CD4-positive, CD25-positive, alpha-beta regulatory T cell (primary cell): ENCODE results near the gene RTN4RL1. TPM values are rescaled to one million over a fixed set of nuclear protein-coding genes. Genes with fewer than 3 reads are reported as not detected.

ENCODE experiments used
- ATAC-seq, 2 donors: fragments of 150-1000 bp; cut with Tn5 transposase; one replicate each; pipeline ENCODE4 v1.10.0; 2021; ENCODE audit warnings: low read depth in 2 of 2, moderate number of reproducible peaks in 2 of 2, moderate library complexity in 1 of 2
- DNase-seq, 3 donors: peaks; one replicate each; pipeline versions ENCODE4 v3.0.0 to v3.0.0-alpha.2; 2012 to 2022; ENCODE audit warnings: mixed read lengths in 1 of 3
- H3K27ac ChIP-seq: one replicate; pipeline ENCODE4 v1.7.0; 2013; ENCODE audit warnings: mild to moderate bottlenecking, low read length; ENCODE audit not compliant: insufficient read depth, poor library complexity, severe bottlenecking
- H3K27me3 ChIP-seq: one replicate; pipeline ENCODE4 v1.7.0; 2013; ENCODE audit warnings: low read length; ENCODE audit not compliant: control insufficient read depth, insufficient read depth
- H3K36me3 ChIP-seq: one replicate; pipeline ENCODE4 v1.7.0; 2013; ENCODE audit warnings: mild to moderate bottlenecking, low read length, moderate library complexity; ENCODE audit not compliant: control insufficient read depth, insufficient read depth
- H3K4me1 ChIP-seq: 2 replicates; pipeline ENCODE4 v1.7.0; 2013; ENCODE audit warnings: mild to moderate bottlenecking, low read length; ENCODE audit not compliant: insufficient read depth, control insufficient read depth, poor library complexity, severe bottlenecking
- H3K4me3 ChIP-seq: one replicate; pipeline ENCODE4 v1.7.0; 2013; ENCODE audit warnings: low read depth, mild to moderate bottlenecking, low read length, moderate library complexity
- H3K9me3 ChIP-seq, 2 experiments: 1 replicate in 1 of 2; 2 replicates in 1 of 2; pipeline ENCODE4 v1.7.0; 2013; ENCODE audit warnings: low read length in 2 of 2, mild to moderate bottlenecking in 1 of 2, moderate library complexity in 1 of 2; ENCODE audit not compliant: control insufficient read depth in 2 of 2
- H3K27ac Mint-ChIP-seq, 3 donors: one replicate each; pipeline ENCODE4 v1.8.0; 2020 to 2022; ENCODE audit warnings: mild to moderate bottlenecking in 3 of 3, mixed read lengths in 3 of 3, moderate library complexity in 2 of 3
- H3K27me3 Mint-ChIP-seq: one replicate; pipeline ENCODE4 v1.8.0; 2022; ENCODE audit warnings: mild to moderate bottlenecking, mixed read lengths
- H3K36me3 Mint-ChIP-seq: one replicate; pipeline ENCODE4 v1.8.0; 2020; ENCODE audit warnings: mixed read lengths
- H3K4me1 Mint-ChIP-seq, 4 donors: one replicate each; pipeline ENCODE4 v1.8.0; 2020 to 2022; ENCODE audit warnings: mixed read lengths in 4 of 4, mild to moderate bottlenecking in 1 of 4
- H3K4me3 Mint-ChIP-seq, 4 donors: one replicate each; pipeline ENCODE4 v1.8.0; 2020 to 2022; ENCODE audit warnings: mild to moderate bottlenecking in 4 of 4, mixed read lengths in 4 of 4, moderate library complexity in 3 of 4
- H3K9me3 Mint-ChIP-seq, 7 donors: one replicate each; pipeline ENCODE4 v1.8.0; 2020 to 2022; ENCODE audit warnings: mixed read lengths in 7 of 7, mild to moderate bottlenecking in 3 of 7, moderate library complexity in 2 of 7
- polyA plus RNA-seq, 4 donors: library from polyadenylated mRNA; unstranded; fragments of 300-500 nt; fragmentation: Illumina TruSeq; gene quantifications; one replicate each; pipeline ENCODE4 v1.2.3, GENCODE V29; 2021
- total RNA-seq: library from RNA; stranded (reverse); gene quantifications from one replicate; pipeline ENCODE4 v1.2.3, GENCODE V29; 2022

The RTN4RL1 gene
- total and polyA plus RNA-seq, 5 donors from 2014 or later: 0.14 to 0.35 (median 0.28) TPM; not detected in 2

GRCh38 chr17:2062571-2063183, 37.5 kb upstream of the RTN4RL1 start:
- peaks cover 48% of the 10 kb centered on the region for H3K36me3 ChIP-seq
- Mint-ChIP-seq H3K36me3 (peaks cover 60% of the 10 kb centered on the region), H3K4me1 (peaks cover 0 to 11% (median 3%) of the 10 kb centered on the region in 4 donors), H3K4me3 (no peak overlapping the region), H3K27me3 (peaks cover 25% of the 10 kb centered on the region), H3K27ac (no peak overlapping the region), H3K9me3 (peaks cover 0 to 1% (median 0%) of the 10 kb centered on the region in 7 donors)
- H3K4me3 ChIP-seq: no peak overlapping the region
- DNase-seq (no peak), ATAC-seq (no peak)
- peaks cover 12% of the 10 kb centered on the region for H3K4me1 ChIP-seq
- H3K27me3 ChIP-seq: no peaks in the 10 kb centered on the region
- H3K9me3 ChIP-seq: no peaks in the 10 kb centered on the region
- no peak overlapping the region for H3K27ac ChIP-seq

GRCh38 chr17:2061441-2061958, 36.4 kb upstream of the RTN4RL1 start:
- Mint-ChIP-seq H3K27ac (no peak overlapping the region), H3K27me3 (peaks cover 25% of the 10 kb centered on the region)
- no peak for DNase-seq

GRCh38 chr17:2060681-2061440, 35.7 kb upstream of the RTN4RL1 start:
- Histone ChIP-seq H3K9me3 (no peaks in the 10 kb centered on the region), H3K27me3 (no peaks in the 10 kb centered on the region), H3K27ac (no peak overlapping the region), H3K4me3 (no peak overlapping the region), H3K36me3 (peaks cover 30% of the 10 kb centered on the region), H3K4me1 (peaks cover 29% of the 10 kb centered on the region)
- DNase-seq (no peak), ATAC-seq (no peak)
- Mint-ChIP-seq H3K27ac (no peak overlapping the region), H3K4me3 (peak overlapping the region in 1 of 4 donors; percentile 77), H3K9me3 (peaks cover 0 to 1% (median 0%) of the 10 kb centered on the region in 7 donors), H3K27me3 (peaks cover 25% of the 10 kb centered on the region), H3K36me3 (peaks cover 48% of the 10 kb centered on the region), H3K4me1 (peaks cover 0 to 13% (median 3%) of the 10 kb centered on the region in 4 donors)

More at GRCh38 chr17:2061441-2061958, 36.4 kb upstream of the RTN4RL1 start:
- Histone ChIP-seq H3K27me3 (no peaks in the 10 kb centered on the region), H3K27ac (no peak overlapping the region), H3K36me3 (peaks cover 36% of the 10 kb centered on the region), H3K4me3 (no peak overlapping the region), H3K4me1 (peaks cover 23% of the 10 kb centered on the region), H3K9me3 (no peaks in the 10 kb centered on the region)
- Mint-ChIP-seq H3K36me3 (peaks cover 53% of the 10 kb centered on the region), H3K4me3 (peak overlapping the region in 1 of 4 donors; percentile 52), H3K9me3 (peaks cover 0 to 1% (median 0%) of the 10 kb centered on the region in 7 donors), H3K4me1 (peaks cover 0 to 13% (median 3%) of the 10 kb centered on the region in 4 donors)
- ATAC-seq: no peak

GRCh38 chr17:2060385-2060658, 35.2 kb upstream of the RTN4RL1 start:
- Mint-ChIP-seq H3K27me3 (peaks cover 25% of the 10 kb centered on the region), H3K9me3 (peaks cover 0 to 1% (median 0%) of the 10 kb centered on the region in 7 donors), H3K4me3 (peak overlapping the region in 1 of 4 donors; percentile 77), H3K36me3 (peaks cover 43% of the 10 kb centered on the region), H3K27ac (no peak overlapping the region), H3K4me1 (peaks cover 0 to 13% (median 3%) of the 10 kb centered on the region in 4 donors)
- Histone ChIP-seq H3K4me3 (no peak overlapping the region), H3K36me3 (peaks cover 26% of the 10 kb centered on the region), H3K9me3 (no peaks in the 10 kb centered on the region), H3K4me1 (peaks cover 33% of the 10 kb centered on the region), H3K27ac (no peak overlapping the region), H3K27me3 (no peaks in the 10 kb centered on the region)
- DNase-seq: no peak
- ATAC-seq: no peak

GRCh38 chr17:2059547-2060384, 34.6 kb upstream of the RTN4RL1 start:
- Histone ChIP-seq H3K27me3 (no peaks in the 10 kb centered on the region), H3K36me3 (peaks cover 22% of the 10 kb centered on the region), H3K27ac (no peak overlapping the region), H3K4me1 (peaks cover 39% of the 10 kb centered on the region), H3K4me3 (no peak overlapping the region), H3K9me3 (no peaks in the 10 kb centered on the region)
- ATAC-seq (no peak), DNase-seq (no peak)
- H3K9me3 Mint-ChIP-seq: peaks cover 0 to 1% (median 0%) of the 10 kb centered on the region in 7 donors
- H3K4me3 Mint-ChIP-seq: peak overlapping the region; percentile 59 to 92 (median 68)
- peak overlapping the region in 1 of 3 donors; percentile 41 for H3K27ac Mint-ChIP-seq
- H3K4me1 Mint-ChIP-seq: peaks cover 0 to 11% (median 3%) of the 10 kb centered on the region in 4 donors
- H3K27me3 Mint-ChIP-seq: peaks cover 25% of the 10 kb centered on the region
- peaks cover 38% of the 10 kb centered on the region for H3K36me3 Mint-ChIP-seq

GRCh38 chr17:2058586-2059546, 33.7 kb upstream of the RTN4RL1 start:
- DNase-seq: peak; percentile 43 to 68 (median 44)
- H3K4me1 Mint-ChIP-seq: peaks cover 0 to 17% (median 6%) of the 10 kb centered on the region in 4 donors
- no peak for ATAC-seq
- peaks cover 0 to under 1% (median 0%) of the 10 kb centered on the region in 7 donors for H3K9me3 Mint-ChIP-seq
- H3K27ac Mint-ChIP-seq: peak overlapping the region in 1 of 3 donors; percentile 41
- H3K27ac ChIP-seq: no peak overlapping the region
- no peaks in the 10 kb centered on the region for H3K9me3 ChIP-seq
- H3K4me3 ChIP-seq: no peak overlapping the region
- peaks cover 30% of the 10 kb centered on the region for H3K36me3 Mint-ChIP-seq
- H3K4me1 ChIP-seq: peaks cover 48% of the 10 kb centered on the region
- no peaks in the 10 kb centered on the region for H3K27me3 ChIP-seq
- peaks cover 13% of the 10 kb centered on the region for H3K36me3 ChIP-seq
- peak overlapping the region in 3 of 4 donors; percentile 59 to 77 (median 59) for H3K4me3 Mint-ChIP-seq
- peaks cover 33% of the 10 kb centered on the region for H3K27me3 Mint-ChIP-seq
